Occipital lobe (tissue), 3 donors: ENCODE data around the gene ZMAT5. TPM values are rescaled to one million over a fixed set of nuclear protein-coding genes. Genes with fewer than 3 reads are reported as not detected.

Source experiments
- DNase-seq: peaks from one replicate; lab custom pipeline; 2025; lab: John Stamatoyannopoulos, UW
- small RNA-seq: library from RNA; depleted of rRNA; stranded (forward); fragments of <200 nt; gene quantifications from one replicate; pipeline ENCODE3, GENCODE V24; 2014
- total RNA-seq: library from RNA; depleted of rRNA; stranded (reverse); fragments of >200 nt; gene quantifications from one replicate; pipeline ENCODE4 v1.2.3, GENCODE V29; 2014

The ZMAT5 gene
- total RNA-seq, 1 donor from 2014 or later = 10.3 TPM

DNA sequence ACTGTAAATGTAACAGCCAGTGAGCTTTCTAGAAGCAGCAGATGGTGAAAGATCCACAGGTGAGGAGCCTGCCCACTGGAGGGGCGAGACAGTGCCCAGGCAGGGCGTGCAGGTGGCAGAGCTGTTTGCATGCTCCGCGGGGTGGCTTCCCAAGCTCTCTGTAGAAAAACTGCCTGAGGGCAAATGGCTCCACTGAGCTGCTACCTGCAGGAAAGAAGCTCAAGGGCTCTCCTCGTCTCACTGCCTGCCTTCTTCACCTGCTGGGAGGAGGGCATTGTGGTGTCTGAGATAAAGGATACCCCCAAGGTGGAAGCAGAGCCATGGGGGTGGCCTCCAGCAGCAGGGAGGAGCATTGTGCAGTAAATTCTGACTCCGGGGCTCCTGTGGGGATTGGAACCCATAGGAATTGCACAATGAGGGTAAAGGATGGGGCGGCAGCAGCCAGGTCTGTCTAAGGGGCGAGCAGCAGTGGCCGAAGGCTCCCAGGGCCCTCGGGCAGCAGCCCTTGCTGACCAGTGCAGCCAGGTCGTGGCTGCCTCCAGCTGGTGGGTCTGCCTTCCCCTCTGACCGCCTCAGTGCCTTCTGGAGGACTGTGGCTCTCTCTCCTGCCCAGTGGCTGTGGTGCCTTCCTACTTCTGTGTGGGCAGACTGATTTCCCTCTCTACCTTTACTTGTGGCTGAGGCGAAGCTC is 75.0 kb downstream of the ZMAT5 start:
- DNase-seq = no peak

DNA sequence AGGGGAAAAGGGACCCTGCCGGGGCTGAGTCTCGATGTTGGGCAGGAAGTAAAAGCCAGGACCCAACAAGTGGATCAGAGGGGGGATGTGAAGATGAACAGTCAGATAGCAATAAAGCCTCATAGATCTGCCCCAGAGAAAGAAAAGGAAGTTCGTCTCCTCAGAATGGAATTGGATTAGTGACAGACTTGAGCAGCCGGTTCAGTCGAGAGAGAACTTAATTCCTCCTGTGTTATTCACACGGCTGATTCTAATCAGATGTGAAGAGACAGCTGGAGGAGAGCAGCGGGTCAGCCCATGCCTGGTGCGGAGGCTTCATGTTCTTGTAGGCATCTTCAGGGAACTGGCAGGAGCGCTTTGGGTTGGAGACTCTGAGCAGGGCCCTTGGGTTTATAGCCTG is 76.3 kb downstream of the ZMAT5 start:
- no peak for DNase-seq

DNA sequence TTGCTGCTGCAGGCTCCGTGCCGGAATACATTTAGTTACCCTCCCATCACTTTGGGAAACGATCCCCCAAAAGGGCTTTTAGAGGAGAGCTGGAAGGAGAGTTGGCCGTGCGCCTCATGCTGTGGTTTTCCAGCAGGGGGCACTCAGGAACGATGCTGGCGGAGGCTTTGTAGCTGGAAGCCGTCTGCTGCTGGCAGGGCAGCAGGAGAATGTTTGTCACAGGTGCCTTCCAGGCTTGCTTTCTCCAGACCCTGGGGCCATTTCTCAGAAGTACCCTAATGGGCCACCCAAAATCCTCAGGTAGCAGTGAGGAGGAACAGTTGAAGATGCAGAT is 77.0 kb downstream of the ZMAT5 start:
- peak; percentile 69 for DNase-seq

DNA sequence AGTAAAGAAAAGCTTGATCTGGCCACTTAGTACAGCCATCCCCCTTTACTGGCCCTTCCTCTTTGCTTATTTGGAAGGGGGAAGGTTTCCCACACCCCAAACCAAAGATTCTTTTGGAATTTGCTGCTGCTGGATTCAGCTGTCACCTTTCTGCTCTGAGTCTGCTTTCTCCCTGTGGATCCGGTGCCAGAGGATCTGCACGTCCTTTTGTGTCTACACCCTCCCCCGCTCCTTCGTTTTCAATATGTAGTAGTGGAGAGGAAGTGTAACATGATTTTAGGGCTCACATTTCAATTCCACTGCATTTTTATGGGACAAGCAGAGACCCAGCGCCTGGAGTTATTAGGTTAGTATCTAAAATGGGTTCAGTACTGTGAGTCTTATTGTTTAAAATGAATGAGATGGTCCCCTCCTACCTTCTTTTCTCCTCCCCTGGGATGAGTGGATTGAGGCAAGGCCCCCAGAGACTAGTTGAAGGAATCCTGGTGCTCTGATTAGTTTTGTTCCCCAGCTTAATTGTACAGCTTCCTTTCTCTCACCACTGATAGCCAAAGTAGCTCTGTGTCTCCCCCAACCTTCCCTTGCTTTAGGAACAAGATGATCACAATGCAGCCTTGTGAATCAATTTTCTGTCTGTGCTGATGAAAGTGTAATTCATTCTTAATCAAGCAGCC is 77.5 kb downstream of the ZMAT5 start:
- no peak for DNase-seq

DNA sequence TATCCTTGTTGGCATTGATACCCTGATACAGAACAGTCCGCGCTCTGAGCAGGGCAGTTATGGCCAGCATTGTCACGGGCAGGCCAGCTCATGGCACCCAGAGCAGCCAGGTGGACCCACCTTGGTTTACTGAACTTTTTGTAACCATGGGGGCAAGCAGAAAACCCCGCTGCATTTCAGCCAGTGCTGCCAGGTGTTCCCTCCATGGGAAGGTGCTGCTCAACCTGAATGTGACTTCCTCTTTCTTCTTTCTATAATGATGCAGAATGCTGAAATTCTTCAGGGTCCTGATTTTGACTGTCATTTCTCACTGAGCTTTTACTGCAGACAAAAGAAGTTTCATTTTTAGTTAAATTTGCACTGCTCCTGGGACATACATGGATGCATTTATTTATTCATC is 82.6 kb downstream of the ZMAT5 start:
- no peak for DNase-seq

DNA sequence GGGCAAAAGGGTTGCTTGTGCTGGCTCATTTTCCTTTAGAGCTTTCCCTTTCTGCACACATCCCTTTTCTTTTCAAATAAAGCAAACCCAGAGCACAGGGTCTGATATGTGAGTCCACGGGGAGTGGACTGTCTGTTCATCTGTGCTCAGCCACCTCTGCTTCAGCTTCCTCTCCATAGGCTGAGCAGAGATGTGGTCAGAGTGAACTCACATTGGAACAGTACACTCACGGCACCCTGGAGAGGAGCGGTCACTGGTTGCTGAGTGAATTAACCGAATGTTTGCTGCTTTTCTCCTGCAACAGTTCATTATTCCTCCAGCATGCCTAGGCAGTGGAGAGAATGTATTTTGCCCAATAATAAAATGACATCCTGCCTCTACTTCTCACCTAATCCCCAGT is 83.3 kb downstream of the ZMAT5 start:
- DNase-seq = no peak

Small RNAs within 50 kb of the gene (small RNA-seq; reads per million reads assigned to genes)
- gene AC004882.2 = not detected
- gene RF00019 = not detected

Other genes starting within 250 kb of the ZMAT5 start
- 33.5 TPM for gene THOC5, start 213.2 kb downstream of the ZMAT5 start, total RNA-seq
- gene NIPSNAP1, start 185.9 kb downstream of the ZMAT5 start, total RNA-seq = 65.4 TPM
- gene NF2, start 163.4 kb downstream of the ZMAT5 start, total RNA-seq = 41.6 TPM
- gene CABP7, start 47.0 kb downstream of the ZMAT5 start, total RNA-seq = 1.1 TPM
- gene UQCR10, start 362 bp upstream of the ZMAT5 start, total RNA-seq = 35.7 TPM
- gene ASCC2, start 71.3 kb upstream of the ZMAT5 start, total RNA-seq = 12.9 TPM
- gene MTMR3, start 116.2 kb upstream of the ZMAT5 start, total RNA-seq = 72.7 TPM